ENCODE measurements around the gene ATP5F1D. TPM values are rescaled to one million over a fixed set of nuclear protein-coding genes. Genes with fewer than 3 reads are reported as not detected.

ATP5F1D gene
- 90.0 and 106 TPM in 2 replicates for total RNA-seq

GRCh38 chr19:1241417-1242095 is at the start of gene ATP5F1D:
Gene ATP5F1D (plus strand): TSS chr19:1241751. CDS start chr19:1241851, 100 bp downstream.

GRCh38 chr19:1205114-1206099 is 36.1 kb upstream of the ATP5F1D start, which contains the start of gene STK11:
Gene STK11 (plus strand): TSS chr19:1205778. CDS start chr19:1206914, 1,136 bp downstream.

GRCh38 chr19:1237754-1238368 is 3.7 kb upstream of the ATP5F1D start, which contains the start of gene CBARP:
Gene CBARP (minus strand): TSS chr19:1238005. CDS start chr19:1236100, 1,905 bp downstream.

GRCh38 chr19:1248139-1248785 is 6.7 kb downstream of the ATP5F1D start, which contains the start of gene MIDN:
Gene MIDN (plus strand): TSS chr19:1248583. CDS start chr19:1250297, 1,714 bp downstream.

GRCh38 chr19:1269065-1269477 is 27.5 kb downstream of the ATP5F1D start, which contains the start of gene CIRBP:
Gene CIRBP (plus strand): TSS chr19:1269332. CDS start chr19:1270934, 1,602 bp downstream.

GRCh38 chr19:1275260-1275975 is 33.9 kb downstream of the ATP5F1D start, which contains the start of gene FAM174C:
Gene FAM174C (plus strand): TSS chr19:1275530. CDS start chr19:1275550, 20 bp downstream.

GRCh38 chr19:1285737-1286360 is 44.3 kb downstream of the ATP5F1D start, which contains the start of gene EFNA2:
Gene EFNA2 (plus strand): TSS chr19:1285873. CDS start chr19:1286169, 296 bp downstream.

Other genes with a start within 250 kb of the ATP5F1D start
- gene GRIN3B, start 241.3 kb upstream of the ATP5F1D start, total RNA-seq = 0.95 and 2.3 TPM in 2 replicates
- gene TMEM259, start 220.6 kb upstream of the ATP5F1D start, total RNA-seq = 142 and 147 TPM in 2 replicates
- gene RNU6-2, start 220.2 kb upstream of the ATP5F1D start, total RNA-seq = not detected in 2 replicates
- 239 and 254 TPM in 2 replicates for gene CNN2, start 215.1 kb upstream of the ATP5F1D start, total RNA-seq
- gene ABCA7, start 201.6 kb upstream of the ATP5F1D start, total RNA-seq = 14.0 and 24.3 TPM in 2 replicates
- gene ARHGAP45, start 174.6 kb upstream of the ATP5F1D start, total RNA-seq = 3.2 and 5.4 TPM in 2 replicates
- 125 and 242 TPM in 2 replicates for gene POLR2E, start 146.4 kb upstream of the ATP5F1D start, total RNA-seq
- 302 and 333 TPM in 2 replicates for gene GPX4, start 137.8 kb upstream of the ATP5F1D start, total RNA-seq
- 47.8 and 61.4 TPM in 2 replicates for gene SBNO2, start 67.5 kb upstream of the ATP5F1D start, total RNA-seq
- gene STK11, start 36.0 kb upstream of the ATP5F1D start, total RNA-seq = 70.8 and 101 TPM in 2 replicates
- gene CBARP, start 3.7 kb upstream of the ATP5F1D start, total RNA-seq = 2.8 and 6.2 TPM in 2 replicates
- 17.1 and 30.5 TPM in 2 replicates for gene MIDN, start 6.8 kb downstream of the ATP5F1D start, total RNA-seq
- 166 and 172 TPM in 2 replicates for gene CIRBP, start 27.6 kb downstream of the ATP5F1D start, total RNA-seq
- gene FAM174C, start 33.8 kb downstream of the ATP5F1D start, total RNA-seq = 65.4 and 81.1 TPM in 2 replicates
- gene EFNA2, start 44.1 kb downstream of the ATP5F1D start, total RNA-seq = not detected in 2 replicates
- gene NDUFS7, start 142.2 kb downstream of the ATP5F1D start, total RNA-seq = 161 and 201 TPM in 2 replicates
- 5.2 and 6.9 TPM in 2 replicates for gene GAMT, start 159.8 kb downstream of the ATP5F1D start, total RNA-seq
- gene DAZAP1, start 165.8 kb downstream of the ATP5F1D start, total RNA-seq = 84.1 and 126 TPM in 2 replicates
- gene RPS15, start 196.6 kb downstream of the ATP5F1D start, total RNA-seq = 1,980 and 2,817 TPM in 2 replicates
- under 0.01 and 0.08 TPM in 2 replicates for gene APC2, start 208.4 kb downstream of the ATP5F1D start, total RNA-seq
- 37.1 and 39.1 TPM in 2 replicates for gene C19orf25, start 237.5 kb downstream of the ATP5F1D start, total RNA-seq
- 1.0 and 1.1 TPM in 2 replicates for gene PCSK4, start 248.6 kb downstream of the ATP5F1D start, total RNA-seq
- gene REEP6, start 249.4 kb downstream of the ATP5F1D start, total RNA-seq = 2.0 and 2.7 TPM in 2 replicates